KMS-11 (cell line): ENCODE results near the gene ADSS1.

Source experiments
- H2AFZ ChIP-seq: fragments of 200-600 bp; sonication (generic); 2 replicates; pipeline ENCODE4 v1.6.1; 2016; ENCODE audit warnings: antibody characterized with exemption, mixed run types, low read depth
- H3K27ac ChIP-seq: fragments of 200-600 bp; sonication (generic); 2 replicates; pipeline ENCODE4 v1.6.1; 2016; ENCODE audit warnings: mild to moderate bottlenecking, mixed run types
- H3K27me3 ChIP-seq: fragments of 200-600 bp; sonication (generic); 2 replicates; pipeline ENCODE4 v1.6.1; 2017; ENCODE audit warnings: mild to moderate bottlenecking, low read depth, mixed run types, moderate library complexity; ENCODE audit not compliant: insufficient read depth
- H3K36me3 ChIP-seq: fragments of 200-600 bp; sonication (generic); 2 replicates; pipeline ENCODE4 v1.6.1; 2017; ENCODE audit warnings: mild to moderate bottlenecking, mixed run types; ENCODE audit not compliant: insufficient read depth
- H3K4me1 ChIP-seq: fragments of 200-600 bp; sonication (generic); 2 replicates; pipeline ENCODE4 v1.6.1; 2016; ENCODE audit warnings: mild to moderate bottlenecking, low read depth, mixed run types; ENCODE audit not compliant: poor library complexity, severe bottlenecking
- H3K4me2 ChIP-seq: fragments of 200-600 bp; sonication (generic); 2 replicates; pipeline ENCODE4 v1.7.0; 2016; ENCODE audit warnings: mild to moderate bottlenecking, mixed run types
- H3K4me3 ChIP-seq: fragments of 200-600 bp; sonication (generic); IDR thresholded peaks from 2 replicates; pipeline ENCODE4 v1.6.1; 2017; ENCODE audit warnings: low read depth, low read length, mixed read lengths; ENCODE audit not compliant: insufficient read depth
- H3K79me2 ChIP-seq: fragments of 200-600 bp; sonication (generic); 2 replicates; pipeline ENCODE4 v1.6.1; 2016; ENCODE audit warnings: low read depth, mixed run types; ENCODE audit not compliant: insufficient read depth
- H3K9ac ChIP-seq: fragments of 200-600 bp; sonication (generic); 2 replicates; pipeline ENCODE4 v1.6.1; 2016; ENCODE audit warnings: mild to moderate bottlenecking, mixed run types
- H4K20me1 ChIP-seq: fragments of 200-600 bp; sonication (generic); 2 replicates; pipeline ENCODE4 v1.6.1; 2016; ENCODE audit warnings: mild to moderate bottlenecking, mixed run types; ENCODE audit not compliant: insufficient read depth
- TF ChIP-seq, protein P1 (sequence below): fragments of 200-600 bp; sonication (generic); conservative IDR thresholded peaks from 2 replicates; pipeline ENCODE4 v1.6.1; 2017; ENCODE audit warnings: low read depth, mild to moderate bottlenecking, antibody characterized with exemption, low read length, moderate library complexity, mixed read lengths

Gene ADSS1

DNA sequence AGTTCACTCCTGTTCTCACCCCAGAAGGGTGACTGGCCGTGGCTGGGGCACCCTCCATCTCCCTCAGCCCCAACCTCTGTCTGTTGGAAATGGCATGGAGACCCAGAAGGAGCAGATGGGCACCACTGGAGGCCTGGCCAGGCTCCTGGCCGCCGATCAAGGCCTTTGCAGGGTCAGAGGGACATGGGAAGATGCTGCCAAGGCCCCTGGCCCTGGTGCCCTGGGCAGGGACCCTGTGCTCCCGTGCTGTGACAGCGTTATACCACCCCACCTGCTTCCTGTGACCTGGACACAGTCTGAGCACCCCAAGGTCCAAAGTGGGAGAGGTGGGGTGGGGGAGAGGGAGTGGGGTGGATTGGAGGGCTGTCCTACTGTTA lies 31.1 kb upstream of the ADSS1 start:
- H3K4me3 ChIP-seq, result no peak overlapping the region
- H3K27me3 ChIP-seq, result no peaks in the 10 kb centered on the region
- TF ChIP-seq, protein P1, sequence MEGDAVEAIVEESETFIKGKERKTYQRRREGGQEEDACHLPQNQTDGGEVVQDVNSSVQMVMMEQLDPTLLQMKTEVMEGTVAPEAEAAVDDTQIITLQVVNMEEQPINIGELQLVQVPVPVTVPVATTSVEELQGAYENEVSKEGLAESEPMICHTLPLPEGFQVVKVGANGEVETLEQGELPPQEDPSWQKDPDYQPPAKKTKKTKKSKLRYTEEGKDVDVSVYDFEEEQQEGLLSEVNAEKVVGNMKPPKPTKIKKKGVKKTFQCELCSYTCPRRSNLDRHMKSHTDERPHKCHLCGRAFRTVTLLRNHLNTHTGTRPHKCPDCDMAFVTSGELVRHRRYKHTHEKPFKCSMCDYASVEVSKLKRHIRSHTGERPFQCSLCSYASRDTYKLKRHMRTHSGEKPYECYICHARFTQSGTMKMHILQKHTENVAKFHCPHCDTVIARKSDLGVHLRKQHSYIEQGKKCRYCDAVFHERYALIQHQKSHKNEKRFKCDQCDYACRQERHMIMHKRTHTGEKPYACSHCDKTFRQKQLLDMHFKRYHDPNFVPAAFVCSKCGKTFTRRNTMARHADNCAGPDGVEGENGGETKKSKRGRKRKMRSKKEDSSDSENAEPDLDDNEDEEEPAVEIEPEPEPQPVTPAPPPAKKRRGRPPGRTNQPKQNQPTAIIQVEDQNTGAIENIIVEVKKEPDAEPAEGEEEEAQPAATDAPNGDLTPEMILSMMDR, result no peak
- no peaks in the 10 kb centered on the region for H3K4me1 ChIP-seq
- H4K20me1 ChIP-seq, result no peaks in the 10 kb centered on the region
- no peak overlapping the region for H2AFZ ChIP-seq
- no peaks in the 10 kb centered on the region for H3K36me3 ChIP-seq
- H3K4me2 ChIP-seq, result no peak overlapping the region
- no peak overlapping the region for H3K27ac ChIP-seq
- no peak overlapping the region for H3K9ac ChIP-seq
- no peaks in the 10 kb centered on the region for H3K79me2 ChIP-seq

DNA sequence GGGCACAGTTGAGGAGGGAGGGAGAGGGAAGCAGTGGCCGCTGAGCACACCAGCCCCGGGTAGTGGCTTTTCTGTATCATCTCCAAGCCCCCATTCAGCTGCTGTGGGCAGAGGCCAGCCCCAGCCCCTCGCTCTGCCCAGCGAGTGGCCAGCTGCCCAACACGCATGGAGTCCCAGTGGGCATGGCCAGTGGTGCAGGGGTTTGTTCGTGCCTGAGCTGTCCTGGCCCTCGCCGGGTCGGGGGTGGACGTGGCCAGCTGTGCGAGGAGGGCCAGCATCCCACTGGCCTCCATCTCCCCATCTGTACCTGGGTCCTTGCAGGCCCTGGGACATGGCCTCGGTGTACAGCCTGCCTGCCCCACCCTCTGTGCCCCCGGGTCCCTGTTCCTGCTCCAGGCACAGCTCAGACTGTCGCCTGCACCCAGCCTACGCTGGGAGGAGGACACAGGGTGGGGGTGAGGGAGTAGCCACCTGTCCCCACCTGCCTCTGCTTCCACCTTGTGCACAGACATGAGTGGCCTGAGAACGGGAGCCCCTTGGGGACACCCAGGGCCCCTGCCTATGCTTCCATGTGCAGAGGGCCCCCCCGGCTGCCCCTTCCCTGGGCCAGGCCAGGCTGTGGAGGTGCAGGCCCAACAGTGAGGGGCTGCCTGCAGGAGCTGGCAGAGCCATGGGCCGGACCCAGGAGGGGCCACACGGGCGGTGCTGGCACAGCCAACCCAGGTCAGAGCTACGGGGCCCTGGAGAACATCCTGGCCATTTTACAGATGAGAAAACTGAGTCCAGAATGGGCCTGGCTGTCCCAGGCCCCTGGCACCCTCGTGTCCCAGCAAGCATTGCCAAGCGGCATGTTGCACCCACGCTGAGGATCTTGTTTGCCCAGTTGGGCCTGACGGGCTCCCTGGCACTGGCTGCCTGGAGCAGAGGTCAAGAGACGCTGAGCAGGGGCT lies 30.3 kb upstream of the ADSS1 start:
- no peaks in the 10 kb centered on the region for H3K4me1 ChIP-seq
- no peak overlapping the region for H3K27ac ChIP-seq
- TF ChIP-seq, protein P1, result no peak
- no peak overlapping the region for H3K4me3 ChIP-seq
- no peak overlapping the region for H2AFZ ChIP-seq
- no peaks in the 10 kb centered on the region for H3K36me3 ChIP-seq
- no peak overlapping the region for H3K4me2 ChIP-seq
- H3K9ac ChIP-seq, result no peak overlapping the region
- H4K20me1 ChIP-seq, result no peaks in the 10 kb centered on the region
- H3K79me2 ChIP-seq, result no peaks in the 10 kb centered on the region
- H3K27me3 ChIP-seq, result no peaks in the 10 kb centered on the region

DNA sequence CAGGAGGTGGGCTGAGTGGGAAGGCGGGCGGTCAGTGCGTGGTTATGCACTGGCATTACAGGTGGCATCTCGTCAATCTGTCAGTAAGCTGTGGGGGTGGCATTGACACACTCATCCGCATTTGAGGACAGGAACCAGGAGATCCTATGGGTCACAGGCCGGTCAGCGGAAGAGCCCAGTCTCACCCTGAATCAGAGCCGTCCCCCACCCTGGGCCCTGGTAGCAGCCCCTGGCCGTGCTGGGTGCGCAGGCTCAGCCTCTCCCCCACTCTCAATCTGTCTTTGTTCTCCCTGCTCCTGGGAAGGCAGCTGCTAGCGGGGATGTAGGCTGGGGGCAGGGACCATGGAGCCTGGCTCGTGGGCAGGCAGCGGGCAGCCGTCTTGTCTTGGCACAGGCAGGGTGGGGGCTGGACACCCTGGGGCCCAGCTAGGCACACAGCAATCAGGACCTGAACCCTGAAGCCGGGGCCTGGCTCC lies 29.5 kb upstream of the ADSS1 start:
- Histone ChIP-seq H3K4me1 (no peaks in the 10 kb centered on the region), H3K27ac (no peak overlapping the region), H3K9ac (no peak overlapping the region), H3K4me2 (no peak overlapping the region), H2AFZ (no peak overlapping the region), H3K27me3 (no peaks in the 10 kb centered on the region), H3K36me3 (no peaks in the 10 kb centered on the region), H3K4me3 (no peak overlapping the region), H4K20me1 (no peaks in the 10 kb centered on the region), H3K79me2 (no peaks in the 10 kb centered on the region)
- TF ChIP-seq, protein P1, result no peak

DNA sequence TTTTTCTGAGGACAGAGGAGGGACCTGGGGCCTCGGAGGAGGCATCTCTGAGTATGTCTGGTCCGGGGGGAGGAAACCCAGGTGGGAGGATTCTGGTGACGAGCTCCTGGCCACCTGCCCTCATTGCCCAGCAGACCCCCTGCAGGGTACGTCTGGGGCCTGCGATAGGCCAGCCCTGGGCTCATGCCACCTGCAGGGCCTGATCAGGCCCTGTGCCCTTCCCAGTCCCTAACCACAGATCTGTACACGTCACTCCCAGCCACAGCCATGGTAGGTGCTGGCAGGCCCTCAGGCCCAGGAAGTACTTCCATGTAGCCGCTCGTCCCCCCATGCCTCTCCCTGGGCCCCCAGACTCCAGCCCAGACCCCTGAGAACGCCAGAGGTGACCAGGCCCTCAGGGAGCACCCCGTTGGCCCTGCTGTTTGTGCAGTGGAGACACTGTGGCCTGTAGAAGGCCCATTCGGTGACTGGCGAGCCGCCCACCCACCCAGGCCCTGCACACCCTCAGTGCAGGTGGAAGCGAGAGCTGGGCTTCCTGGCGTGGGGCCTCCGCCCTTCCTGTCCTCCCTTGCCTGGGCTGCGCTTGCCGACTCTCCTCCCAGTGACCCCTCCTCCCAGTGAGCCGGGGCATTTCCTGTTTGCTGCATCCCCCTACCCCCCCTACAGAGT lies 28.9 kb upstream of the ADSS1 start:
- no peak overlapping the region for H3K4me2 ChIP-seq
- H2AFZ ChIP-seq, result no peak overlapping the region
- no peak overlapping the region for H3K4me3 ChIP-seq
- no peak overlapping the region for H3K27ac ChIP-seq
- H3K79me2 ChIP-seq, result no peaks in the 10 kb centered on the region
- no peaks in the 10 kb centered on the region for H3K27me3 ChIP-seq
- no peaks in the 10 kb centered on the region for H3K4me1 ChIP-seq
- H3K9ac ChIP-seq, result no peak overlapping the region
- no peaks in the 10 kb centered on the region for H4K20me1 ChIP-seq
- H3K36me3 ChIP-seq, result no peaks in the 10 kb centered on the region
- TF ChIP-seq, protein P1, result no peak
